ENCODE results near the gene HOXA2.

Gene HOXA2

DNA sequence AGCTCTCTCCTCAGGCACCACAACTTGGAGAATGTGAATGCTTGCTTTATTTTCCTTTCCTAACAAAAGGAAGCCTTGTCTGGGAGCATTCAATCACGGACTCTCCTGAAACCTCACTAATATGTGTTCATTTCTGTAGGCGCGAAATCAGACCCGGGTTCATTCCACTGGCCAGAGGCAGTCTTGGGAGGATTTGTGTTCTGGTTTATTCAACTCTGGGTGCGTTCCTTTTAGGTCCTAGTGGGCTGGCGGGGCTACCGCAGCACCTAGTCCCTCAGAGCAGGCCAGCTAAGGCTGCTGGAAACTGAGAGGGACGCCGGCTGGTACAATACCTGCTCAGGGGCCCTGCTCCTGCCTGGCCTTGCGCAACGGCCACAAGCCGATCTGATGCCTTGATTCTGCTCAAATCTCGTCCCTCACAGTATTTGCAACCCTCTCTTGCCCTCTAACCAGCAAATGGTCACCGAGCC lies 20.6 kb upstream of the HOXA2 start:
- Mint-ChIP-seq H3K4me3 (no peak overlapping the region), H3K4me1 (ENCODE audit: low read depth) (no peaks in the 10 kb centered on the region), H3K27me3 (peaks cover 31% of the 10 kb centered on the region), H3K27ac (no peak overlapping the region), H3K9me3 (no peaks in the 10 kb centered on the region), H3K36me3 (ENCODE audit: low read depth) (no peaks in the 10 kb centered on the region)

DNA sequence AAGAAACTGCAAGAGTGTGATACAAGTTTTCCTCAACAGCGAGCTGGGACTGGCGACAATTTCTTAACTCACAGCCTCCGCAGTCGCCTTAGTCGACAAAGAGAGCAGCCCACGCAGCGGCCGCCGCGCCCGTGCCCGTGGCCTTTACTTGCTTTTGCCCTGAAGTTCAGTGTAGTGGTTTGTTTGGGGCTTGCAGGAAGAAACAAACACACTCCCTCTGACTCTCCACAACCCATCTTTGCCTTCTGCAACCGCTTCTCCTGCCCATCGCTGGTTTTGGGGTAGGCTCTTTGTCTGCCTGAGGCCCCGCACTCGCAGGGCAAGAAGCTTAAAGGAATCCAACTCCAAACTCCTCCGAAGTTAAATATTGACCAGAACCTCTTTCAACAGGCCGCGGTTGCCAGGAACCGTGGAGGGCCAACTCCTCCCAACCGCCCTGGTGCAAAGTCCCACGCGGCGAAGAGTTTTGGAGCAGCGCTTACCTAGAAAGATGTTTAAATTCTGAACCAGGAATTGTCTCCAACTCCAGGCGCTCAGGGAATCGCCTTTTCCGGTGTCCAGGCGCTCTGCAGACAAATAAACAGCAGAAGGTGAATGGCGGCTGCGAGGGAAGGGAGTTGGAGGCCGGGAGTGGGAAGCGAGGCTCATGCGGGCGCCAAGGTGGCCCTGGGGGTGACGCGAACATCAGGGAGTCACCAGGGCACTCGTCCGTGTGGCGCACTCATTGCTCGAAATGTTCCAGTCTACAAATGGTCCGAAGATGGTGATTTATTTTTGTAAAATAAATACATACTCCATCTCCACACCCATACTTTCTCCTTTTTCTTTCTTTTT lies 19.8 kb upstream of the HOXA2 start:
- H3K36me3 Mint-ChIP-seq (ENCODE audit: low read depth) = no peaks in the 10 kb centered on the region
- H3K4me3 Mint-ChIP-seq = no peak overlapping the region
- H3K27ac Mint-ChIP-seq = no peak overlapping the region
- H3K4me1 Mint-ChIP-seq (ENCODE audit: low read depth) = no peaks in the 10 kb centered on the region
- no peaks in the 10 kb centered on the region for H3K9me3 Mint-ChIP-seq
- peaks cover 27% of the 10 kb centered on the region for H3K27me3 Mint-ChIP-seq

DNA sequence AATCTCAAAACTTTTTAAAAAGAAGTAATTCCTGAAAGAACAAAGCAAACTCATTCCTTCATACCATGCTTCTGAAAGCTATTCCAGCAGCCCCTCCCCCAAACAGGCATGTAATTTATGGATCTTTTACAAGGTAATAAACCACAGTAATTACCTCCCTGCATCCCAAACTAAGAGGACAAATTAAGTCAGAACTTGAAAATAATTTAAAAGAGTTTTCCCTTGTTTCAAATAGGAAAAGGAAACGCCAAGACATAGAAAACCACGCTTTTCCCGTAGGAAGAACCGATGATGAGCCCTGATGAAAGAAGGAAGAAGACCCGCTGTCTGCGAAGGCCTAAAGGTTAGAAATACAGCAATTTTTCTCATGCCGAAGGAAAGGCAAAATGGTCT lies 19.2 kb upstream of the HOXA2 start:
- H3K4me1 Mint-ChIP-seq (ENCODE audit: low read depth) = no peaks in the 10 kb centered on the region

DNA sequence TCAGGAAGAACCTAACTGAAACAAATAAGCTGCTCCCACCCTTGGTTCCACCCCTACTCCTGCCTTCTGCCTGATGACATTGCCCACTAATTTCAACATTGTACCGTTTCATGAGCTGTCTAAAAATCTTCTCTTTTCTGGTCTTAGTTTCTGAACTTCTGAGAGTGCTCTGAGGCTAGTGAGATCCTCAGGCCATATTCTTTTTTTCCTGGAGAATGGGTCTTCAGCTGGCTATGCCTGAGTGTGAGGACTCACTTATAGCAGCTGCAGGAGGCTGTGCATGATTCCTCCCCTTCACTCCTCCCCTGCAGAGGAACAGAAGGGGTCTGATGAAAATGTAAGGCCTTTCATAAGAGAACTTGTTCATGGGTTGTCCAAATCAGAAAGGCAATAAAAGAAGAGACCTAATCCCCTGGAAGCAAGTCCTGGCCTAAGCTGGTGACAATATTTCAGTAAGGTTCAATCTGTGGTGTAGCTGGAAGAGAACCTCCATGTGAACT lies 17.0 kb upstream of the HOXA2 start:
- no peak overlapping the region for H3K27ac Mint-ChIP-seq
- no peak overlapping the region for H3K4me3 Mint-ChIP-seq
- no peaks in the 10 kb centered on the region for H3K36me3 Mint-ChIP-seq (ENCODE audit: low read depth)
- no peaks in the 10 kb centered on the region for H3K9me3 Mint-ChIP-seq
- peaks cover 6% of the 10 kb centered on the region for H3K27me3 Mint-ChIP-seq
- no peaks in the 10 kb centered on the region for H3K4me1 Mint-ChIP-seq (ENCODE audit: low read depth)

More for the DNA sequence above, 19.2 kb upstream of the HOXA2 start:
- peaks cover 20% of the 10 kb centered on the region for H3K27me3 Mint-ChIP-seq
- no peak overlapping the region for H3K4me3 Mint-ChIP-seq
- H3K27ac Mint-ChIP-seq = no peak overlapping the region
- H3K36me3 Mint-ChIP-seq (ENCODE audit: low read depth) = no peaks in the 10 kb centered on the region
- no peaks in the 10 kb centered on the region for H3K9me3 Mint-ChIP-seq

DNA sequence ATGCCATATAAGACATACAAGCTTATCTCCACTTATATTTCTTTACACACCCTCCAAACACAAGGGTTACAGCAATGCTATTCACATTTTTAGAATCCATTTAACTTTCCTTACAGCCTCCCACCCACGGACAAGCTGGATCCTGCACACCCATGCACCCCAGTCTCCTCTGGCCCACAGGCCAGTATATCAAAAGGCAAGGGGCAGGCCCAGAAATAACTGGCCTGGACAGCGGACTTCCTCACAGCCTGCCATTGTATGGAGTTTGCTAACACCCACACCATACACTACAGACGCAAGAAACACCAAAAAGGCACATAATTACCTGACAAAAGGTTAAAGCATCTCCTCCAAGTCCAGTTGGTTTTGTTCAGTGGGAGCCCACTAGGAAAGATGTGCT lies 16.1 kb upstream of the HOXA2 start:
- Mint-ChIP-seq H3K9me3 (no peaks in the 10 kb centered on the region), H3K4me3 (no peak overlapping the region), H3K36me3 (ENCODE audit: low read depth) (no peaks in the 10 kb centered on the region), H3K27ac (no peak overlapping the region), H3K27me3 (peaks cover 6% of the 10 kb centered on the region), H3K4me1 (ENCODE audit: low read depth) (no peaks in the 10 kb centered on the region)

DNA sequence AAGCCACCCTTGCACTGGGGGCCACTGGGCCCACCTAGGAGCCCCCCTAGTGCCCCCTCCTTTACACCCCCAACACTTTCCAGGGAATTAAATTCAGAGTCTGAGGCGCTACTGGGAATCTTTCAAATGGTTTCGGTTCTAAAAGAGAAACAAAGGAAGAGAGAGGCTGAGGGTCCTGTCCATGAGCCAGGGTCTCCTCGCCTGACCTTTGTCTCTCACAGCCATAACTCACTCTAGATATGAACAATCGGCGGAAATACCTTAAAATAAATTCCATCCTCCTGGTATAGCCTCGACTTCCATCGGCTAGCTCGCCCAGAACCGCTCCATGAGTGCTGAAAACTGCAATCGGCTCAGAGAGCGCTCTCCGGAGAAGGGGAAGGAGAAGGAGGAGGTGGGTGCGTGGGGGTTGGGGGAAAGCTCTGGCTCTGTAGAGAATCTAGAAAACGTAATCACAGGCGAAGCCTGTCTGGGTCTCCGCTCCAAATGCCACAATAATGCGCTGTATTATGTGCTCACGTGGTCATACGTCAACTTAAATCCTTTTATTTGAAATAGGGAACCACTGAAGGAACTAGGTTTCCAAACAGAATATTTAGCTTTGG lies 15.5 kb upstream of the HOXA2 start:
- Mint-ChIP-seq H3K27ac (no peak overlapping the region), H3K27me3 (peaks cover 6% of the 10 kb centered on the region), H3K36me3 (ENCODE audit: low read depth) (no peaks in the 10 kb centered on the region), H3K4me3 (no peak overlapping the region), H3K9me3 (no peaks in the 10 kb centered on the region), H3K4me1 (ENCODE audit: low read depth) (no peaks in the 10 kb centered on the region)

DNA sequence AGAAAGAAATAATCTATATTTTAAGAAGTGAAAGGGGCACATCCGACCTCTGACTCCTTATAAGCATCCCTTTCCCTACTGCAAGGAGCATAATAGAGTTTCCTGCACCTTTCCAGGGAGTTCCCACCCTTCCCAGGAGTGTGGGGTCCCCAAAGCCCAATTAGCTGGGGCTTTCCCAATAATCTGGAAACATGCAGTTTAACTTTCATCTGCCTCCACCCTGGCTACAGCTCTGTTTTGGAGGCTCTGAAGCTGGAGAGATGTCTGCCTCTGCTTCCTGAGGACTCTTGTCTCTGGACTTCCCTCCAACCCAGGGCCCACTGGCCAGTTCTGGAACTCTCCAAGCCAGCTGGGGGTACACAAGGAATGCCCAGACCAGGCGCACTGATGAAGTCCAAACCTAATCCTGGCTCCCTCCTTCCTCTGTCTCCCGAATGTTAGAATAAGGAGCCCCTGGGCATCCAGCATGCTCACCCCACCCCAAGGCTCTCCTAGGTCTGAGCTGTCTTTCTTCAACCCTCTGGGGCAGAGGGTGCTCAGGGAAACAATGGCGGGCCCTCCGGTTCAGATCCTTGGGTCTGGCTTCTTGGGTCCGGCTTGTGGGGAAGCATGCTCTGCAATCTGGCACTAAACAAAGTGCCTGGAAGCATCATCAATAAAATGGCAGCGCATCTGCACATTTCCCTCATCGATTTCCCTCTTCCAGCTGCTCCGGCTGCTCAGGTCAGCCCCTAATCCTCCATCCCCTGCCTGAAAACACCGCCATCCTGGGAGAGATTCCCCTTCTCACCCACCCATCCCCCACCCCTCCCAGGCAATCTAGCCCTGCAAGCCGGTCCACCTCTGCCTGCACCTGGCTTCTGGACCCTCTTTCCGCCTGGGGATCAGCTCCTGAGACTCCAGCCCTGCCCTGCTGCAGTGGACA lies 14.7 kb upstream of the HOXA2 start:
- Mint-ChIP-seq H3K4me1 (ENCODE audit: low read depth) (no peaks in the 10 kb centered on the region), H3K27me3 (peaks cover 6% of the 10 kb centered on the region), H3K4me3 (no peak overlapping the region), H3K27ac (no peak overlapping the region), H3K36me3 (ENCODE audit: low read depth) (no peaks in the 10 kb centered on the region), H3K9me3 (no peaks in the 10 kb centered on the region)

DNA sequence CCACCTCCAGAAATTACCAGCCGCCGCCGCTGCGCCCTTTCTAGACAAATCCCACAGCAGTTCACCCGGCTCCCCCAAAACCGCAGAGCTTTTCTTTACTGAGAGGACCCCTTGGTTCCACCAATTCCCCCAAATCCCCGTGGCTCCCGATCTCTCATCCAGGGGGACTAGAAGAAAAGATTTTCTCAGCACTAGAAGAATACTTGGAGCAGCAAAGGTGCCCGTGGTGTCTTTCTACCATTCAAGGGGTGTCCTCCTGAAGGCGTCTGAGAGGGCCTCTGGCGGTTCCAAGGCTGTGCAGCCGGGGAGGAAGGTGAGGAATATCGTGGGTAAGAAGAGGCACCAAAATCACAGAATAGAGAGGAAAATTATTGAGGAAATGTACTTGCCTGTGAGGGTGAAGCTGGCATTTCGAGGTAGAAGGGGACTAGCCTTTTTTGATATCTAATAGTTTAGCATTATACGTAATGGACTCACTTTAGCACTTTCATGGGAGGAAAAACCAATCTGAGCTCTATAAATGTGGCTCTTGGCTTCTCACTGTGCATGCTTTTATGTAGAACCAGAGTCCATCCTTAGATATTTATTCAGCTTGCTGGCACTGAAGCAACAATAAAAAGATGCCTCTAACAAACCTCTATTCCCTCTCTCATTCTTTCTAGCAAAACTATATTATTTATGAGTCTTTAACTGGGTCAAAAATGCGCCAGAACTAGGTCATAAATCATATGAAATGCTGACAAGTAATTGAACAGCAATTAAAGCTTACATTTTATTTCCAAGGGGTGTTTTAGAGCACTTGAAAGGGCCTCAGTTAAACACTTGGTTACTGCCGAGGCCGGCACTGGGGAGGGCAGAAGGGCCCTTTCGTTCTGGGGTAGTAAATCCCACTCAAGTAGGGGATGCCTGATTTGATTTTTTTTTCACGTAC lies 13.8 kb upstream of the HOXA2 start:
- Mint-ChIP-seq H3K4me3 (no peak overlapping the region), H3K4me1 (ENCODE audit: low read depth) (no peaks in the 10 kb centered on the region), H3K36me3 (ENCODE audit: low read depth) (no peaks in the 10 kb centered on the region), H3K27ac (no peak overlapping the region), H3K9me3 (no peaks in the 10 kb centered on the region), H3K27me3 (peaks cover 6% of the 10 kb centered on the region)

DNA sequence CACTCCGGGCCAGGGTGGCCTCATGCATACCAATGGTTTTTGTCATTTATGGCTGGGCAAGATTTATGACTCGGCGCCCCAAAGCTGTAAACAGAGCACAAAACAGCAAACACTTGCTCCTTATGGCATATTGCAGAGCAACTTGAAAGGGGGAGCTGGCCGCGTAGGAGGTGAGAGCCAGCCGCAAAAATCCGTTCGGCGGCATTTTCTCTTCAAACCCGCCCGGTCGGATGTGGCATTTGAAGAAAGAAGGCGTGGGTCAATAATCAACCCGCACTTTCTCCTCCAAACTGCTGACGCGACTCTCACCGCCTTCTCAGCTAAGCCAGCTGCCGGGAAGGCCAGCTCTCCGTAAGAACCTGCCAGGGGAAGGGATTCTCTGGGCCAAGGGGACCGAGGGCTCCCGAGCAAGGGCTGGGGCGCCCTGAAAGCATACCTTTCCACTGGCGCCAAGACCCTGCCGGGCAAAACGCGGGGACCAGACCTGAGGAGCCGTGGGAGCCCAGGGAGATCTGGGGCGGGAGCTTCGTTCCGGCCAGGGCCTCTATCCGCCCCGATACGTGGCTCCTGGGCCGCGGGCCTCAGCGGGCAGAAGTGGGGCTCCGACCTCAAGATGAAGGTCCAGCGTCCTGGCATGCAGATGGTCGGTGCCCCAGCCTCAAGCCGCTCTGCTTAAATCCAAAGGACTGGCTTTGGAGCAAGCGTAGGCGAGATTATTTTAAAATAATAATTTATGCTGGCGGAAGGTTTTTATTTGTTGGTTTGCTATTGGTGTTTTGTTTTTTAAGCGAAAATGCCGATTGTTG lies 12.9 kb upstream of the HOXA2 start:
- no peaks in the 10 kb centered on the region for H3K36me3 Mint-ChIP-seq (ENCODE audit: low read depth)
- H3K4me1 Mint-ChIP-seq (ENCODE audit: low read depth) = no peaks in the 10 kb centered on the region
- no peak overlapping the region for H3K4me3 Mint-ChIP-seq
- H3K27ac Mint-ChIP-seq = no peak overlapping the region
- peaks cover 6% of the 10 kb centered on the region for H3K27me3 Mint-ChIP-seq
- no peaks in the 10 kb centered on the region for H3K9me3 Mint-ChIP-seq

DNA sequence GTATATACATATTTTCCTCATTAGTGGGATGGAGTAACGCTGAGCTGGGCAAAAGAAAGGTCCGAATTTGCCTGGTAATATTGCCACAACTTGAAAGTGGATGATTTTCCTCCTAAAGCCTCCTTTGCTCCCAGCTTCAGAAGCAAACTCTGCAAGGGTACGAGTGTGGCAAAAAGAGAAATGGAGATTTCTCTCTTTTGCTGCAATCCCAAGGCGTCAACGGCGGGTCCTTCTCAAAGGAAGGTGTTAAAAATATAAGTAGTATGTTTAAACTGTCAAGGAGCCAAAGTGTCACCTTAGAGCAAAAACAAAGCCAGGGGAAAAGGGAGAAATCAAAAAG lies 12.4 kb upstream of the HOXA2 start:
- Mint-ChIP-seq H3K27ac (no peak overlapping the region), H3K36me3 (ENCODE audit: low read depth) (no peaks in the 10 kb centered on the region), H3K27me3 (peaks cover 6% of the 10 kb centered on the region), H3K4me3 (no peak overlapping the region), H3K4me1 (ENCODE audit: low read depth) (no peaks in the 10 kb centered on the region), H3K9me3 (no peaks in the 10 kb centered on the region)

DNA sequence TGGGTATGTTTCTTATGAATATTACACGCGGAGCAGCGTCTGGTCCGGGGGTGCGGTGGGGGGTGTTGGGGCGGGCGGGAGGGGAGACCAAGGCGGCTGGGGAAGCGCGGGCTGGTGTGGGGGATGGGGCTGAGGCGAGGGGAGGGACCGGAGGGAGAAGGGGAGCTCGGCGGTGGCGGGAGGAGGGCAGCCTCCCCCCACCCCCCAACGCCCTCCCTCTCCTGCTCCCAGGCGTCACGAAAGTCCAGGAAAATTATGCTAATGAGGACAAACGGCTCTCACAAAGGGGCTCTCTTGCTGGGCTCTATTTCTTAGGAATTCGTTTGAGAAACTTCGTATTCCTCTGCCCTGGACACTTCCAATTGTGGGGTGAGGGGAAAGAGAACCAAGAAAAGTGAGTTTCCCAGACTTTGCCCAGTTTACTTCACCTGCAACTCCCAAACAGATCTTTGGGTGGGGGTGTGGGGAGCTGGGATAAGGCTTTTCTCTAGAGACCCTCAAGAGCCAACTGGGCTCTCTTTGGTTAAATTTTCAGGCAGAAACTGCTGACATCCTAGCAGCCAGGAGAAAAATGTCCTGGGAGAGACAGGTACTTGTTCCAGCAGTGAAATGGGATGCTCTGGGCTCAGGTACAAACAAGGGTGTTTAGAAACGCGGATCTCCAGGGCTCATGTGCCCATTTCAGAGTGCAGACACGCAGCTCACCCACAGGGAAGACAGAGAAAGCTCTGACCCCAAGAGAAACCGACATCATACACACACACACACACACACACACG lies 11.7 kb upstream of the HOXA2 start:
- no peak overlapping the region for H3K4me3 Mint-ChIP-seq
- H3K36me3 Mint-ChIP-seq (ENCODE audit: low read depth) = no peaks in the 10 kb centered on the region
- no peaks in the 10 kb centered on the region for H3K9me3 Mint-ChIP-seq
- peaks cover 6% of the 10 kb centered on the region for H3K27me3 Mint-ChIP-seq
- H3K4me1 Mint-ChIP-seq (ENCODE audit: low read depth) = no peaks in the 10 kb centered on the region
- no peak overlapping the region for H3K27ac Mint-ChIP-seq

DNA sequence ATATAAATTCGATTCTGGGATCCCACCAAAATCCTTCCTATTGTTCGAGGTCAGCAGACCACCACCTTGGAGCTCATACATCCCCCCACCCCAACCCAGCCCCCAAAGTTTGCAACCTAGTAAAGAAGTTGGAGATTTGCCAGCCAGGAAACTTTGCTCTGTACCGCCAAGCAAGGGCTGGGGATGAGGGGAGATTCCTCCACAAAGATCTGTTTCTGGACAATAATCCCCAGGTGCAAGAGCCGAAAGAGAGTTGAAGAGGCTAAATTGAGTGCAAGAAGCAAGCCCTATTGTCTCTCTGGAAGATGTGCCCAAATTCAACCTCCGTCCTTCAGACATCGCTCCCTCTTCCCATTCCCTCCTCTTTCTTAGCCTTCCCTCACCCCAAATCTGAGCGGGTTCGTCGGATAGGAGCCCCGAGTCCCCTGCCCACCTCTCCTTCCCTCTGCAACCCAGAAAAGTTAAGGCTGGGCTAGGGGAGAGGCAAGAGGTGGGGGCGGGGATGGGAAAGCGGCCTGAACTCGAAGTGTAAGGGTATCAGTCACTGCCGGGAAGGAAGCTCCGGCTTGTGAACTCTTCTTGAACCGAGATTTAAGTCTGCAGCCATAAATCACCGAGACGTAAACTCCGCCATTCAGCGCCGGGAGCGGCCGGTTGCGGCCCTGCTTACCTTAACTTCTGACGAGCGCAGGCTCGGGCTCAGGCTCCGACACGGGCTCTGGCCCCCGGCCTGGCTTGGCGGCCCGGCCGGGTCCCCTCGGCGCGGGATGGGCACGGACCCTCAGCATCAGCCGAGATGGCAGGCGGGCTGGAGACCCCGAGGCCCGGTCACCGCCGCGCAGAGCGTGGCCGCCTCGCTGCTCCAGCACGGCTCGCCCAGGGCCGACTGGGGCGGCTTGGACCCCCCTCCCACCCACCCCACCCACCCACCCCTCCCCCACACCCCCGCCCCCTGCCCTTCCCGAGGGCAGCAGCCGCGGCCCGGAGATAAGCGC lies 10.8 kb upstream of the HOXA2 start:
- Mint-ChIP-seq H3K4me1 (ENCODE audit: low read depth) (no peaks in the 10 kb centered on the region), H3K36me3 (ENCODE audit: low read depth) (no peaks in the 10 kb centered on the region), H3K27me3 (peaks cover 5% of the 10 kb centered on the region), H3K9me3 (no peaks in the 10 kb centered on the region), H3K4me3 (no peak overlapping the region), H3K27ac (no peak overlapping the region)
